ENCODE data around the gene TRIM46. TPM values are rescaled to one million over a fixed set of nuclear protein-coding genes. Genes with fewer than 3 reads are reported as not detected.
A peak's percentile ranks its signal among the peaks of the same experiment; 100 is the strongest.
"Not testable (repeated sequence)": the region's sequence is repeated elsewhere in the genome, so short reads cannot be mapped to it uniquely, and the experiment has no call there.

TRIM46 gene
- total and polyA plus RNA-seq, 7 experiments from 2014 or later: 0.69 to 21.9 (median 4.0) TPM

- H3K36me3 Mint-ChIP-seq; H3K27me3 ChIP-seq (ENCODE audit: control insufficient read depth in 2 of 2, insufficient read depth in 2 of 2, low read length in 2 of 2); H3K9me3 Mint-ChIP-seq; DNase-seq; ATAC-seq; H3K4me3 Mint-ChIP-seq; POLR2A ChIA-PET; intact Hi-C loops (cut with micrococcal nuclease); H3K4me3 ChIP-seq (ENCODE audit: low read length); H3K4me1 Mint-ChIP-seq; H3K9me3 ChIP-seq (ENCODE audit: control insufficient read depth in 2 of 3, low read length in 3 of 3); H3K36me3 ChIP-seq (ENCODE audit: control insufficient read depth in 2 of 3, insufficient read depth in 3 of 3, low read length in 3 of 3); H3K27ac Mint-ChIP-seq; H3K4me1 ChIP-seq (ENCODE audit: control insufficient read depth in 2 of 2, insufficient read depth in 2 of 2, low read length in 2 of 2); H3K27ac ChIP-seq (ENCODE audit: low read depth, low read length); H3K27me3 Mint-ChIP-seq: not testable (repeated sequence)
- CTCF ChIA-PET: interaction anchor here (0.7 to 1.7 kb wide), 2 partner anchors 10 to 74 kb away, joined by 5 to 7 read pairs; partner anchors contain the start of gene KRTCAP2
Measured at GRCh38 chr1:155162631-155163030, 11.0 kb upstream of the TRIM46 start.

GRCh38 chr1:155163785-155164184 is 9.9 kb upstream of the TRIM46 start:
- H3K27me3 Mint-ChIP-seq; H3K36me3 Mint-ChIP-seq; DNase-seq; ATAC-seq; H3K9me3 Mint-ChIP-seq; POLR2A ChIA-PET; H3K4me3 ChIP-seq (ENCODE audit: low read length); intact Hi-C loops (cut with micrococcal nuclease); H3K27ac Mint-ChIP-seq; H3K9me3 ChIP-seq (ENCODE audit: control insufficient read depth in 2 of 3, low read length in 3 of 3); H3K27me3 ChIP-seq (ENCODE audit: control insufficient read depth in 2 of 2, insufficient read depth in 2 of 2, low read length in 2 of 2); H3K36me3 ChIP-seq (ENCODE audit: control insufficient read depth in 2 of 3, insufficient read depth in 3 of 3, low read length in 3 of 3); H3K27ac ChIP-seq (ENCODE audit: low read depth, low read length); H3K4me3 Mint-ChIP-seq: not testable (repeated sequence)
- CTCF ChIA-PET: interaction anchor here (1.7 to 1.8 kb wide), 2 partner anchors 9 to 72 kb away, joined by 5 to 7 read pairs; partner anchors contain the start of gene KRTCAP2
- peaks cover 5 to 13% of the 10 kb centered on the region in 2 donors for H3K4me1 ChIP-seq (ENCODE audit: control insufficient read depth in 2 of 2, insufficient read depth in 2 of 2, low read length in 2 of 2)
- H3K4me1 Mint-ChIP-seq: peaks cover 4 to 14% (median 11%) of the 10 kb centered on the region in 7 donors

- ATAC-seq; H3K9me3 ChIP-seq (ENCODE audit: control insufficient read depth in 2 of 3, low read length in 3 of 3); H3K27ac ChIP-seq (ENCODE audit: low read depth, low read length); DNase-seq; H3K4me3 ChIP-seq (ENCODE audit: low read length); H3K27me3 Mint-ChIP-seq; H3K27ac Mint-ChIP-seq; intact Hi-C loops (cut with micrococcal nuclease); H3K36me3 Mint-ChIP-seq; H3K4me3 Mint-ChIP-seq; H3K27me3 ChIP-seq (ENCODE audit: control insufficient read depth in 2 of 2, insufficient read depth in 2 of 2, low read length in 2 of 2); H3K9me3 Mint-ChIP-seq: not testable (repeated sequence)
- POLR2A ChIA-PET: interaction anchor here (1.8 kb wide), 1 partner anchor 69 kb away, joined by 6 read pairs; no protein-coding TSS in a partner anchor
- H3K36me3 ChIP-seq (ENCODE audit: control insufficient read depth in 2 of 3, insufficient read depth in 3 of 3, low read length in 3 of 3): peaks cover 0 to 10% (median 0%) of the 10 kb centered on the region in 3 experiments
- peaks cover 10 to 19% (median 14%) of the 10 kb centered on the region in 7 donors for H3K4me1 Mint-ChIP-seq
- CTCF ChIA-PET: interaction anchor here (0.6 to 6.6 kb wide), 3 partner anchors 8 to 73 kb away, joined by 4 to 88 read pairs (median 5); partner anchors contain the start of gene KRTCAP2
- H3K4me1 ChIP-seq (ENCODE audit: control insufficient read depth in 2 of 2, insufficient read depth in 2 of 2, low read length in 2 of 2): peaks cover 5 to 13% of the 10 kb centered on the region in 2 donors
Measured at GRCh38 chr1:155164625-155165024, 9.0 kb upstream of the TRIM46 start.

GRCh38 chr1:155166051-155166470 is 7.6 kb upstream of the TRIM46 start:
- CTCF ChIA-PET: interaction anchor here (6.6 kb wide), 1 partner anchor 75 kb away, joined by 88 read pairs; no protein-coding TSS in a partner anchor
- DNase-seq (no peak), ATAC-seq (no peak)
- H3K27me3 ChIP-seq (ENCODE audit: control insufficient read depth in 2 of 2, insufficient read depth in 2 of 2, low read length in 2 of 2): no peaks in the 10 kb centered on the region
- peaks cover 0 to 20% (median 0%) of the 10 kb centered on the region in 3 experiments for H3K36me3 ChIP-seq (ENCODE audit: control insufficient read depth in 2 of 3, insufficient read depth in 3 of 3, low read length in 3 of 3)
- POLR2A ChIA-PET: interaction anchor here (1.7 to 1.8 kb wide), 2 partner anchors 70 to 74 kb away, joined by 5 to 6 read pairs; no protein-coding TSS in a partner anchor
- Mint-ChIP-seq H3K36me3 (peaks cover 3 to 12% (median 11%) of the 10 kb centered on the region in 5 donors), H3K4me3 (no peak overlapping the region), H3K27me3 (peaks cover 0 to 4% (median 0%) of the 10 kb centered on the region in 5 donors), H3K4me1 (peaks cover 11 to 23% (median 15%) of the 10 kb centered on the region in 7 donors), H3K27ac (no peak overlapping the region), H3K9me3 (no peaks in the 10 kb centered on the region)
- intact Hi-C loops (cut with micrococcal nuclease): no loop called here
- no peak overlapping the region for H3K4me3 ChIP-seq (ENCODE audit: low read length)
- H3K9me3 ChIP-seq (ENCODE audit: control insufficient read depth in 2 of 3, low read length in 3 of 3): no peaks in the 10 kb centered on the region
- H3K4me1 ChIP-seq (ENCODE audit: control insufficient read depth in 2 of 2, insufficient read depth in 2 of 2, low read length in 2 of 2): peaks cover 5 to 13% of the 10 kb centered on the region in 2 donors
- no peak overlapping the region for H3K27ac ChIP-seq (ENCODE audit: low read depth, low read length)

GRCh38 chr1:155166471-155167165 is 7.0 kb upstream of the TRIM46 start:
- no peaks in the 10 kb centered on the region for H3K9me3 ChIP-seq (ENCODE audit: control insufficient read depth in 2 of 3, low read length in 3 of 3)
- Mint-ChIP-seq H3K4me1 (peaks cover 11 to 27% (median 16%) of the 10 kb centered on the region in 7 donors), H3K36me3 (peaks cover 3 to 12% (median 11%) of the 10 kb centered on the region in 5 donors), H3K9me3 (no peaks in the 10 kb centered on the region), H3K27ac (no peak overlapping the region), H3K27me3 (peaks cover 0 to 4% (median 0%) of the 10 kb centered on the region in 5 donors), H3K4me3 (peak overlapping the region in 6 of 10 donors; percentile 22 to 76 (median 50))
- DNase-seq (no peak), ATAC-seq (no peak)
- no peak overlapping the region for H3K27ac ChIP-seq (ENCODE audit: low read depth, low read length)
- ChIA-PET POLR2A (interaction anchor here (1.1 to 1.8 kb wide), 3 partner anchors 36 to 75 kb away, joined by 3 to 6 read pairs (median 5); no protein-coding TSS in a partner anchor), CTCF (interaction anchor here (1.6 to 6.6 kb wide), 2 partner anchors 71 to 75 kb away, joined by 11 to 88 read pairs; no protein-coding TSS in a partner anchor)
- H3K4me1 ChIP-seq (ENCODE audit: control insufficient read depth in 2 of 2, insufficient read depth in 2 of 2, low read length in 2 of 2): peaks cover 5 to 13% of the 10 kb centered on the region in 2 donors
- intact Hi-C loops (cut with micrococcal nuclease): loop anchor here (1.0 kb wide), 3 partner anchors 26 to 75 kb away; partner anchors contain the start of gene DPM3 (in 1 of the 2)
- H3K36me3 ChIP-seq (ENCODE audit: control insufficient read depth in 2 of 3, insufficient read depth in 3 of 3, low read length in 3 of 3): peaks cover 0 to 20% (median 0%) of the 10 kb centered on the region in 3 experiments
- no peak overlapping the region for H3K4me3 ChIP-seq (ENCODE audit: low read length)
- H3K27me3 ChIP-seq (ENCODE audit: control insufficient read depth in 2 of 2, insufficient read depth in 2 of 2, low read length in 2 of 2): no peaks in the 10 kb centered on the region

- H3K4me1 Mint-ChIP-seq: peaks cover 18 to 35% (median 24%) of the 10 kb centered on the region in 7 donors
- Histone ChIP-seq H3K27me3 (ENCODE audit: control insufficient read depth in 2 of 2, insufficient read depth in 2 of 2, low read length in 2 of 2) (no peaks in the 10 kb centered on the region), H3K4me3 (ENCODE audit: low read length) (peak overlapping the region; percentile 45), H3K36me3 (ENCODE audit: control insufficient read depth in 2 of 3, insufficient read depth in 3 of 3, low read length in 3 of 3) (peaks cover 0 to 20% (median 0%) of the 10 kb centered on the region in 3 experiments), H3K4me1 (ENCODE audit: control insufficient read depth in 2 of 2, insufficient read depth in 2 of 2, low read length in 2 of 2) (peaks cover 10 to 20% of the 10 kb centered on the region in 2 donors), H3K9me3 (ENCODE audit: control insufficient read depth in 2 of 3, low read length in 3 of 3) (no peaks in the 10 kb centered on the region), H3K27ac (ENCODE audit: low read depth, low read length) (no peak overlapping the region)
- H3K27me3 Mint-ChIP-seq: peaks cover 0 to 4% (median 0%) of the 10 kb centered on the region in 5 donors
- H3K36me3 Mint-ChIP-seq: peaks cover 3 to 12% (median 11%) of the 10 kb centered on the region in 5 donors
- H3K27ac Mint-ChIP-seq: peak overlapping the region in 7 of 9 donors; percentile 7 to 68 (median 42)
- peak overlapping the region in 9 of 10 donors; percentile 22 to 76 (median 66) for H3K4me3 Mint-ChIP-seq
- intact Hi-C loops (cut with micrococcal nuclease): loop anchor here (1.0 kb wide), 3 partner anchors 27 to 76 kb away; partner anchors contain the start of gene DPM3 (in 1 of the 2)
- ChIA-PET CTCF (interaction anchor here (0.9 to 6.6 kb wide), 4 partner anchors 72 to 114 kb away, joined by 3 to 88 read pairs (median 7); no protein-coding TSS in a partner anchor), POLR2A (interaction anchor here (0.8 to 1.7 kb wide), 4 partner anchors 32 to 76 kb away, joined by 3 to 5 read pairs (median 4); partner anchors contain the start of gene SLC50A1)
- DNase-seq: peak; percentile 69 to 83 (median 81)
- peak; percentile 85 for ATAC-seq
- no peaks in the 10 kb centered on the region for H3K9me3 Mint-ChIP-seq
Measured at GRCh38 chr1:155167166-155168104, 6.2 kb upstream of the TRIM46 start.

Data from naive thymus-derived CD4-positive, alpha-beta T cell (primary cell).